Left renal cortex interstitium (tissue), 4 donors: Measurements from ENCODE around the gene SCGB1A1. TPM values are rescaled to one million over a fixed set of nuclear protein-coding genes. Genes with fewer than 3 reads are reported as not detected.

Source experiments
- DNase-seq, 4 donors: peaks; one replicate each; pipeline ENCODE4 v3.0.0-alpha.2; 2013; ENCODE audit warnings: low read depth in 4 of 4, low spot score in 2 of 4, missing footprints in 1 of 4
- polyA plus RNA-seq, 4 donors: library from polyadenylated mRNA; unstranded; fragments of 120-200 nt; gene quantifications; one replicate each; pipeline ENCODE4 v1.2.1, GENCODE V29; 2013; ENCODE audit not compliant: insufficient read length in 4 of 4

Gene SCGB1A1
- polyA plus RNA-seq, 4 donors, result not detected

GRCh38 chr11:62395885-62396551 lies 22.8 kb upstream of the SCGB1A1 start:
- no peak for DNase-seq

GRCh38 chr11:62398011-62398994 lies 20.5 kb upstream of the SCGB1A1 start:
- DNase-seq, result no peak

- DNase-seq, result no peak
Measured at GRCh38 chr11:62399172-62399877, 19.5 kb upstream of the SCGB1A1 start.

DNA sequence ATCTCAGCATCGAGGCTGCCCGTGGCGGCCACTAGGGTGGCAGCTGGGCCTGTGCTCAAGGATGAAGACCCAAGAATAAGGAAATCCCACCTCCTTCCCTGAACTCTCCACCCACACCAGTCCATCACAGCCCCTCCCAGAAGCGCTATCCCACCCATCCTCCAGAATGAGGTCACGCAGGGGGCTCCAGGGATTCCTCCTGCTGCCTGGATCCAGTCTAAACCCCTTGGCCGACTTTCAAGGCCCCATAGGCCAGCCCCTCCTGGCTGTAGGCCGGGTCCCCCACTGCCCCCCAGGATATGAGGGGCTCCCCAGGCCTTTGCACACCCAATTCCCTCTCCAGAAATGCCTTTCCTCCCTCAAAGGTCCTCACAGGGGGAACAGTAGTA lies 19.0 kb upstream of the SCGB1A1 start:
- no peak for DNase-seq

DNA sequence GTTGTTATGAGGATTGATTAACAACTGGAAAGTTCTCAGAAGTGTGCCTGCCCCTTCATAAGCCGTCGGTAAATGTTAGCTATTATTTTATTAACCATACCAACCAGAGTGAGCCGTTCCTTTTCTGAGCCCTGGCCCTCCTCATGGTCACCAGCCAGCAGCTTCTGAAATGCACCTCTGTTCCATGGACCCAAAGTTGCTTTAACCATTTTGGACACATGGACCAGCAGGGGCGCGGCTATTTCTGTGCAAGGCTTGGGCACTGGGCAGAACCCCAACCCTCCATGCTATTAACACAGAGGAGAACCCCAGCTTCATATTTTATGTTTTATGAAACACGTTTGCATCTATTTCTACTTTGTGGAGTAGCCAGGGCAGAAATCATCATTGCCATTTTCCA lies 18.6 kb upstream of the SCGB1A1 start:
- no peak for DNase-seq

GRCh38 chr11:62400760-62401159 lies 18.1 kb upstream of the SCGB1A1 start:
- DNase-seq, result peak in 1 of 4 donors; percentile 44

DNA sequence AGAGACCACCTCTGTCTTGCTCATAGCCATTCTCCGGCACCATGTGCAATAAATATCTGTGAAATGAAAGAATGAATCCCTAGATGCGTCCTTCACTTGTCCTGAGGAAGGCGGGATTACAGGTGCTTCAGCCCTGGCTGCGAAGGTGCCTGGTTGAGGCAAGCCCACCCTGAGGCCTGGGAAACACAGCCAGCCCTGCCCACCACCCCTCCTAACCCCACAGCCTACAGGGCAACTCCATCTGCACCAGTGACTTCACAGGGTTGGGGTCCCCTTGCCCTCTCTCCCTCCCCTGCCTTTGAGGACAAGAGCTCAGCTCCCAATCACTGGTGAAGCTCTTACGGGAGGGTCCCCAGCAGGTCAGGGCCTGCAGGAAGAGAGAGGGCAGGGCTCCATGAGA lies 17.5 kb upstream of the SCGB1A1 start:
- no peak for DNase-seq

DNA sequence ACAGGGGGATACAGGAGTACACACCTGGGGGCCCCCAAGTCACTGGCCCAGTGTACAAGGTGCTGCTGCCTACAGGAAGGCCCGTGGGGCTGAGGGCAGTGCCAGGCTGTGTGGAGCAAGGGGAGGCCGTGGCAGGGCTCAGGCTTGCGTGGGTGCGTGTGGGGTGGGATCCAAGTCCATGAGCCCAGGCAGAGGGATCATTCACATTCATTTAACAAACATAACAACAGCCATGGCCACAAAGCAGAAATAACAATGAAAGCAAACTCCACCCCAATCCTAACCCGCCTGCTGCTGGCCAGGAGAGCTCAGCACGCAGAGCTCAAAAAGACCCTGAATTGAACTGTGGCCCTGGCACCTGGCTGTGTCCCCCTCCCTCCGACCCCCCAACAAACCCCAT lies 17.0 kb upstream of the SCGB1A1 start:
- DNase-seq, result no peak

GRCh38 chr11:62402226-62402959 lies 16.4 kb upstream of the SCGB1A1 start:
- no peak for DNase-seq

DNA sequence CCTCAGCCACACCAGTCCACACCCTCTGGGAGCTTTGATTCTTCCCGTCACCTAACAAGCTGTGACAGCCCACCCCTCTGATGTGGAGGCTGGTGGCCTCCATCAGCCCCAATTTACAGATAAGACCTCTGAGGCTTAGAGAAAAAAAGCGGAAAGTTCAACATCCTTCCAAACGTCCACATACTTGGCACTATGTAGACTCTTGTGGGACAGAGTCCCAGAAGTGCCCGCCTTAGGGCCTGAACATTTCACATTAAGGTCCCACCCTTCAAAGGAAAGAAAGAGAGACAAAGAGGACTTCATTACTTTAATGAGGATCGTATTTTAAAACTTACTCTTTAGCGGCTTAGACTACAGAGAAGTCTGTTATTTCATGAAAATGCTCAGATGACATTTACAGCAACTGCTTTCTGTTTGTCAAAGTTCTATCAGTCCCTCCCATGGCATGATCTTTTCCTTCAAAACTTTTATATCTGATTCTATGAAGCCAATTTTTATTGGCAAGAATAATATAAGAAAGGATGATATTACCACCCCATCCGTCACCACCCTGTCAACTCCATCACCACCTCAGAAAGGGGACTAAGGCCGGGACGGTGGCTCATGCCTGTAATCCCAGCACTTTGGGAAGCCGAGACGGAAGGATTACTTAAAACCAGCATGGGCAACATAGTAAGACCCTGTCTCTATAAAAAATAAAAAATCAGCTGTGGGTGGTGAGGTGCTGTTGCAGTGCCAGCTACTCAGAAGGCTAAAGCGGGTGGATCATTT lies 15.7 kb upstream of the SCGB1A1 start:
- no peak for DNase-seq

DNA sequence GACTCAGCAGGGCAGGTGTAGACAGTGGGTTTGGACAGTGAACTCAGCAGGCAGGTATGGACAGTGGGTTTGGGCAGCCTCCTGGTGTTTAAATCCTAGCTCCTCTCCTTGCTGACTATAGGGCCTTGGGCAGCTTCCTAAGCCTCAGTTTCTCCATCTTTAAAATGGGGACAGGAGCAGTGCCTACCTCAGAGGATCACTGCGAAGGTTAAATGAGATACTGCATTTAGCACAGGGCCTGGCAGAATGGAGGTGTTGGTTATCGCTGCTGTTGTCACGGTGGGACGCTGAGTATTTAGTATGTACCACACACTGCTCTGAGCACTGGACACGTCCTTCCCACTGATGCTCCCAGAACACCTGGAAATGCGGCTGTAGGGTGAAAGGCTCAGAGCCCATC lies 14.4 kb upstream of the SCGB1A1 start:
- no peak for DNase-seq

GRCh38 chr11:62404901-62405300 lies 13.9 kb upstream of the SCGB1A1 start:
- no peak for DNase-seq

DNA sequence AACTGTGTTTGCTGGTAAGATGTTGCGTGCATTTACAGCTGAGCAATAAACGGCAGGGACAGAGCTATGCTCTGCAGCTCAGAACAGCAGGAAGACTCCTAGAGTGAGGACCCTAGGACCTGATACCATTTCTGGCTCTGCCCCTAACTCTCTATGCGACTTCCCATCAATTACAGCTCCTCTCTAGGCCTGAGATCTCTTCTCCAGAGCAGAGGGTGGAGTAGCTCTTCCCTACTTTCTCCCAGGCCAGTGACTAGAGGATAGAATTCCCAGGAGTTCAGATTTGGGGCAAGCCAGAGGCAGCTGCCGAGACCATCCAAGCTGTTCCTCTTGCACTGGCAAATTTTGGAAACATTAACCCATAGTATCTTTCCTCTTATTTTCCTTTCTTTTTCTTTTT lies 12.8 kb upstream of the SCGB1A1 start:
- no peak for DNase-seq

DNA sequence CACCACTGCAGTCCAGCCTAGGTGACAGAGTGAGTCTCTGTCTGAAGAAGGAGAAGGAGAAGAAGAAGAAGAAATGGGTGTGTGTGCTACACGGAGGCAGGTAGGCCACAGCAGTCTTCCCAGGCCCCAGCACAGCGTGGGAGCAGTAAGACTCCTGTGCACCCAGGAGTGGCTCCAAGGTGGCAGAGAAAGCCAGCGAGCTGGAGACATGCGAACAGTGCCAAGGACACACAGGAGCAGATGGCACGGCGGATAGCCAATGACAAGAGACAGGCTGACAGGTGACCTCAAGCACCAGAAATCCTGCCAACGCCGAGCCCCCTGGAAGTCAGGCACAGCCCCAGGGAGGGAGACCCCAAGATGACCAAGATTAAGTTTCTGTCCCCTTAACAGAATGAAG lies 9.0 kb upstream of the SCGB1A1 start:
- no peak for DNase-seq

- no peak for DNase-seq
Measured at GRCh38 chr11:62410972-62411371, 7.9 kb upstream of the SCGB1A1 start.

DNA sequence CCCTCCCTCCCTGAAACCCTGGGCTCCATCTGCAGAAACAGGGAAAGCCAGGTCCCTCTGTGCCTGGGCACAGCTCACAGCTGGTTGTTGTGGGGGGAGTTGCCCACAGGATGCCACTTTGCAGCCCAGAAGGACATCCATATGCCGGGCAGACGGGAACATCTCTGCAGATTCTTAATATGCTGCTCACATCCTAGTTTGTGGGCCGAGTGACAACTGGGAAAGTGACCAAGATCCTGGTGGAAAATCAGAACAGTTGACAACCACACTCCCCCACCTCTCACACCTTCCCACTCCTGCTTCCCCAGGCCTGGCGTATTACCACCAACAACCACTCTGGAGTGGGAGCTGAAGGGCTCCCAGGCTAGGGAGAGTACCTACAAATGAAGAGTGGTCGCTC lies 7.3 kb upstream of the SCGB1A1 start:
- DNase-seq, result no peak

GRCh38 chr11:62413060-62413696 lies 5.7 kb upstream of the SCGB1A1 start:
- DNase-seq, result no peak

DNA sequence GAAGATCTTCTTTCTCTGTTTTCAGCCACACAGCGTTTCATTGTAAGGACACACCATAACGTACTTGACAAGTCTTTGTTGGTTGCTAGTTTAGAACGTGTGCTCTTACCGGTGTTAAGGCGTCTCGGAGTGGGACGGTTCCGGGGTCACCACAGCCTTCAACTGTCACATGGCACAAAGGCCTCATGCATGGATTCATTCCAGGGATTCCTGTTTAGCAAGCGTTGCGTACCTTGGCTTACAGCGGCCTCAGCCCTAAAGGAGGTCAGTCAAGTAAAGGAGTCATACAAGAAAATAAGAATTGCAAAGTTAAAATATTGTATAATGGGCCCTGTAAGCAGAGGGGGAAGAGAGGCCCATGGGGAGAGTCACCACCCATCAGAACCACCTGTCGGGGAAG lies 2.2 kb upstream of the SCGB1A1 start:
- DNase-seq, result no peak

DNA sequence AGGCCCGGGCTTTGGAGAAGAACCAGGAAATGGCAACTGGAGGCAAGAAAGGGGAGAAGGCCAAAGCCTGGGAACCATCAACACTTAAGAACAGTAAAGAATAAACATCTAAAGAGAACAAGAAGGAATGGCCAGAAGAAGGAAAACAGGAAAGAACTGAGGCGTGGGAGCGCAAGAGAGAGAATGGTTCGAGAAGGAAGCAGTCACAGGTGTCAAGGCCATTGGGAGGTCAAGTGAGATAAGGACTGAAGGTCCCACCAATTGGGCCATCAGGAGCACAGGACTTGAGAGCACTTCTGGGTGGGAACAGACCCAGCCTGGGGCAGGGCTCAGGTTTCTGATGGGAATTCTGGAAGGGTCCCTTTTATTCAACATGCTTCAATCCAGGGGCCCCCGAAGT lies 697 bp upstream of the SCGB1A1 start:
- no peak for DNase-seq
